HG03342 (cell line): Measurements from ENCODE around the gene IGF1R.

ENCODE experiments used
- ATAC-seq: cut with Tn5 transposase; IDR thresholded peaks from one replicate; pipeline ENCODE4 v1.9.1; 2021; ENCODE audit warnings: mild to moderate bottlenecking, moderate library complexity; ENCODE audit not compliant: unreplicated experiment

Gene IGF1R

GRCh38 chr15:98876451-98877369 lies 228.4 kb downstream of the IGF1R start:
- no peak for ATAC-seq

- ATAC-seq = no peak
These were observed 229.8 kb downstream of the IGF1R start for GRCh38 chr15:98878172-98878571.

GRCh38 chr15:98878862-98879261 lies 230.5 kb downstream of the IGF1R start:
- ATAC-seq = no peak

GRCh38 chr15:98881526-98882520 lies 233.5 kb downstream of the IGF1R start:
- peak; percentile 66 for ATAC-seq

GRCh38 chr15:98883478-98883877 lies 235.1 kb downstream of the IGF1R start:
- no peak for ATAC-seq

GRCh38 chr15:98884894-98885293 lies 236.6 kb downstream of the IGF1R start:
- no peak for ATAC-seq

GRCh38 chr15:98887976-98888375 lies 239.6 kb downstream of the IGF1R start:
- ATAC-seq = no peak

GRCh38 chr15:98888820-98889479 lies 240.6 kb downstream of the IGF1R start:
- no peak for ATAC-seq

- no peak for ATAC-seq
These were observed 241.8 kb downstream of the IGF1R start for GRCh38 chr15:98889930-98890695.

- ATAC-seq = no peak
These were observed 243.0 kb downstream of the IGF1R start for GRCh38 chr15:98891301-98891700.

GRCh38 chr15:98893401-98893800 lies 245.1 kb downstream of the IGF1R start:
- ATAC-seq = no peak

GRCh38 chr15:98894312-98894711 lies 246.0 kb downstream of the IGF1R start:
- ATAC-seq = no peak

- ATAC-seq = no peak
These were observed 247.8 kb downstream of the IGF1R start for GRCh38 chr15:98896002-98896721.

GRCh38 chr15:98896802-98897732 lies 248.7 kb downstream of the IGF1R start:
- no peak for ATAC-seq

- ATAC-seq = no peak
These were observed 249.8 kb downstream of the IGF1R start for GRCh38 chr15:98898122-98898521.

GRCh38 chr15:98899272-98900021 lies 251.1 kb downstream of the IGF1R start:
- no peak for ATAC-seq

GRCh38 chr15:98900356-98900755 lies 252.0 kb downstream of the IGF1R start:
- no peak for ATAC-seq
